Heart right ventricle (tissue), 16 donors: ENCODE measurements around the gene ANXA9. TPM values are rescaled to one million over a fixed set of nuclear protein-coding genes. Genes with fewer than 3 reads are reported as not detected.

Experiments
- ATAC-seq, 8 donors: fragments of 200-7000 bp; cut with Tn5 transposase; one replicate each; pipeline ENCODE4 v1.9.1; 2020; ENCODE audit warnings: mild to moderate bottlenecking in 8 of 8, moderate library complexity in 8 of 8, moderate number of reproducible peaks in 1 of 8
- DNase-seq, 2 donors: peaks; one replicate each; pipeline ENCODE4 v3.0.0-alpha.2; 2020
- H3K27ac ChIP-seq, 10 donors: fragments of 200-600 bp; sonication (generic) in 2 of 10; one replicate each; pipeline versions ENCODE4 v1.5.0 to v1.8.0; 2020 to 2022; ENCODE audit warnings: mild to moderate bottlenecking in 3 of 10
- H3K27me3 ChIP-seq, 7 donors: fragments of 200-600 bp; one replicate each; pipeline ENCODE4 v1.8.0; 2021 to 2022; ENCODE audit warnings: mild to moderate bottlenecking in 2 of 7
- H3K36me3 ChIP-seq, 9 donors: fragments of 200-600 bp; sonication (generic) in 1 of 9; one replicate each; pipeline versions ENCODE4 v1.5.0 to v1.8.0; 2020 to 2022; ENCODE audit warnings: mild to moderate bottlenecking in 2 of 9
- H3K4me1 ChIP-seq, 9 donors: fragments of 200-600 bp; sonication (generic) in 1 of 9; one replicate each; pipeline versions ENCODE4 v1.5.0 to v1.8.0; 2020 to 2022; ENCODE audit warnings: mild to moderate bottlenecking in 4 of 9
- H3K4me3 ChIP-seq, 10 donors: fragments of 200-600 bp; sonication (generic) in 2 of 10; one replicate each; pipeline versions ENCODE4 v1.5.0 to v1.8.0; 2020 to 2022; ENCODE audit warnings: mild to moderate bottlenecking in 7 of 10, moderate library complexity in 2 of 10
- H3K9me3 ChIP-seq, 11 donors: fragments of 200-600 bp in 10 of 11; sonication (generic) in 2 of 11; one replicate each; pipeline versions ENCODE4 v1.5.0 to v1.8.0; 2013 to 2022; ENCODE audit warnings: mild to moderate bottlenecking in 2 of 11, control low read depth in 1 of 11, moderate library complexity in 1 of 11
- CTCF ChIP-seq, 9 donors: fragments of 200-600 bp; sonication (generic) in 2 of 9; IDR thresholded peaks; one replicate each; pipeline versions ENCODE4 v1.5.0 to v1.8.0; 2021 to 2022; ENCODE audit warnings: antibody characterized with exemption in 9 of 9, mild to moderate bottlenecking in 5 of 9, moderate library complexity in 1 of 9
- WGBS, 2 donors: extraction: QIAGEN DNeasy Blood & Tissue Kit; methylation state at CpG; one replicate each; pipeline ENCODE4 v1.1.7; 2013; ENCODE audit warnings: inconsistent platforms in 1 of 2; 5-methylcytosine and 5-hydroxymethylcytosine counted together
- intact Hi-C, 10 donors: fragments of 100-400 bp; cut with DNase I; formaldehyde crosslinking; loops; one replicate each; pipeline versions ENCODE4 v1.11.1 to v1.14.2; 2022
- polyA plus RNA-seq, 2 donors: library from polyadenylated mRNA; stranded (reverse); fragments of 200-250 nt; gene quantifications; one replicate each; pipeline ENCODE4 v1.2.3, GENCODE V29; 2013
- total RNA-seq, 10 donors: library from RNA; stranded (reverse); fragmentation: NEBNext Ultra II Directional in 3 of 10; extraction: Animal tissue kit (Norgen Biotek cat#: 25700) in 3 of 10; gene quantifications; one replicate each; pipeline versions ENCODE4 v1.2.1 to v1.2.4, GENCODE V29; 2021 to 2023
- donor health status: Arrhythmogenic right ventricular cardiomyopathy.
- donor health status: ischemic (EF 13 %, LVEDD 7.1; RV severe dilation, severe dysfunction).
- donor health status: healthy with polysubstance abuse.
- donor health status: DM: no; HTN: yes; CAD: no.
- donor health status: DM: no; HTN: no; CAD: no.
- donor health status: ischemic (EF 25% LVEDD 6.9; RV normal size, moderate dysfunction).
- donor health status: ischemic (EF 25% LVEDD 5.7; RV mildly dilated, moderate dysfunction).
- donor health status: healthy.
- donor health status: DM: yes; HTN: yes; CAD: no.
- donor health status: Ischemic cardiomyopathy.
- donor health status: ischemic (EF 35%, LVEDD 5.7; RV mildly dilated, moderate dysfunction).
- donor health status: nonischemic (EF 11% LVEDD 7.7; RV severe dilation, severe dysfunction).
- donor health status: DM: yes; HTN: yes; CAD: no.
- donor health status: PGD.
- donor health status: ischemic (EF 29% LVEDD 5.4; RV normal size, mild dysfunction).
- donor health status: nonischemic (EF 23%, LVEDD 6.1; RV moderate dilation, normal function).

The ANXA9 gene
- total and polyA plus RNA-seq, 12 donors: 0.06 to 0.36 (median 0.17) TPM; not detected in 6

- intact Hi-C loops: no loop called here
- no peak for TF ChIP-seq CTCF (IDR thresholded peaks at IDR 0.05)
- Histone ChIP-seq H3K9me3 (no peaks in the 10 kb centered on the region), H3K27me3 (no peaks in the 10 kb centered on the region), H3K4me1 (no peaks in the 10 kb centered on the region), H3K4me3 (no peak overlapping the region), H3K27ac (no peak overlapping the region), H3K36me3 (peaks cover 0 to 100% (median 69%) of the 10 kb centered on the region in 9 donors)
- ATAC-seq (peak in 1 of 8 donors; percentile 15), DNase-seq (no peak)
These were observed 26.8 kb upstream of the ANXA9 start for GRCh38 chr1:150955280-150955679.

GRCh38 chr1:150957666-150958065 is 24.4 kb upstream of the ANXA9 start:
- DNase-seq: no peak
- WGBS, 2 donors: 97 to 98% methylated on average over 11 of the region's 11 CpGs
- no peak overlapping the region for H3K4me3 ChIP-seq
- TF ChIP-seq CTCF (IDR thresholded peaks at IDR 0.05): no peak
- peaks cover 0 to under 1% (median 0%) of the 10 kb centered on the region in 9 donors for H3K4me1 ChIP-seq
- no peaks in the 10 kb centered on the region for H3K27me3 ChIP-seq
- no peak for ATAC-seq
- intact Hi-C loops: no loop called here
- H3K9me3 ChIP-seq: no peaks in the 10 kb centered on the region
- H3K27ac ChIP-seq: no peak overlapping the region
- peaks cover 0 to 100% (median 61%) of the 10 kb centered on the region in 9 donors for H3K36me3 ChIP-seq

- H3K27ac ChIP-seq: no peak overlapping the region
- DNase-seq (no peak), ATAC-seq (no peak)
- H3K27me3 ChIP-seq: no peaks in the 10 kb centered on the region
- peaks cover 0 to 4% (median 0%) of the 10 kb centered on the region in 9 donors for H3K4me1 ChIP-seq
- 96 to 97% methylated on average over 7 of the region's 7 CpGs for WGBS, 2 donors
- intact Hi-C loops: no loop called here
- H3K9me3 ChIP-seq: no peaks in the 10 kb centered on the region
- no peak for TF ChIP-seq CTCF (IDR thresholded peaks at IDR 0.05)
- no peak overlapping the region for H3K4me3 ChIP-seq
- H3K36me3 ChIP-seq: peaks cover 0 to 100% (median 62%) of the 10 kb centered on the region in 9 donors
These were observed 21.4 kb upstream of the ANXA9 start for GRCh38 chr1:150960646-150961045.

- intact Hi-C loops: no loop called here
- H3K4me3 ChIP-seq: no peak overlapping the region
- DNase-seq (no peak), ATAC-seq (no peak)
- H3K27ac ChIP-seq: no peak overlapping the region
- peaks cover 0 to 100% (median 73%) of the 10 kb centered on the region in 9 donors for H3K36me3 ChIP-seq
- no peak for TF ChIP-seq CTCF (IDR thresholded peaks at IDR 0.05)
- peaks cover 0 to 4% (median 0%) of the 10 kb centered on the region in 9 donors for H3K4me1 ChIP-seq
- H3K9me3 ChIP-seq: no peaks in the 10 kb centered on the region
- no peaks in the 10 kb centered on the region for H3K27me3 ChIP-seq
- WGBS, 2 donors: 64 to 70% methylated on average over 4 of the region's 4 CpGs
These were observed 20.3 kb upstream of the ANXA9 start for GRCh38 chr1:150961756-150962155.
